Endothelial cell of umbilical vein (primary cell): Measurements from ENCODE around the gene NPLOC4. TPM values are rescaled to one million over a fixed set of nuclear protein-coding genes. Genes with fewer than 3 reads are reported as not detected.

ENCODE experiments used
- BruUV-seq: library from RNA; stranded (reverse); fragments of 400-500 nt; replicated peaks from 2 replicates; lab custom pipeline; 2021; lab: Mats Ljungman, UMichigan
- CTCF ChIA-PET: fragments of 300-600, 350-600 bp; sonication (Branson Sonifier 250); formaldehyde crosslinking; loops from one replicate; lab custom pipeline; 2021; ENCODE audit warnings: antibody characterized with exemption, inconsistent platforms; lab: Charles Lee
- POLR2A ChIA-PET: fragments of 300-600, 350-600 bp; sonication (Branson Sonifier 250); formaldehyde crosslinking; loops from one replicate; lab custom pipeline; 2021; ENCODE audit warnings: antibody characterized with exemption, inconsistent platforms; lab: Charles Lee
- DNase-seq: peaks from one replicate; pipeline ENCODE4 v3.0.0-alpha.2; 2011; ENCODE audit warnings: low read depth, low spot score
- FAIRE-seq: peaks from 2 replicates; lab custom pipeline; 2011; peaks lifted over from hg19 to GRCh38; lab: Jason Lieb, UNC
- H2AFZ ChIP-seq: 2 replicates; pipeline ENCODE4 v1.6.0; 2012; ENCODE audit warnings: low read depth, low read length, control low read depth, inconsistent platforms
- H3K27ac ChIP-seq: 2 replicates; pipeline ENCODE4 v1.5.1; 2011; ENCODE audit warnings: low read depth, mild to moderate bottlenecking, control low read depth, low read length, moderate library complexity; ENCODE audit not compliant: insufficient read depth
- H3K27me3 ChIP-seq, 2 experiments: 2 replicates each; pipeline versions ENCODE4 v1.6.0 to v1.6.1; 2011; ENCODE audit warnings: low read length in 2 of 2, mixed read lengths in 1 of 2; ENCODE audit not compliant: control insufficient read depth in 2 of 2, insufficient read depth in 2 of 2
- H3K36me3 ChIP-seq, 2 experiments: 2 replicates in 1 of 2; 3 replicates in 1 of 2; pipeline ENCODE4 v1.5.1; 2011; ENCODE audit warnings: low read length in 2 of 2, mild to moderate bottlenecking in 1 of 2, moderate library complexity in 1 of 2; ENCODE audit not compliant: control insufficient read depth in 2 of 2, insufficient read depth in 2 of 2; ENCODE audit errors: extremely low read depth in 1 of 2
- H3K4me1 ChIP-seq: 3 replicates; pipeline ENCODE4 v1.5.1; 2011; ENCODE audit warnings: mild to moderate bottlenecking, low read length; ENCODE audit not compliant: control insufficient read depth, insufficient read depth; ENCODE audit errors: extremely low read depth
- H3K4me2 ChIP-seq: 2 replicates; pipeline ENCODE4 v1.6.1; 2011; ENCODE audit warnings: low read length, control low read depth, mixed read lengths; ENCODE audit not compliant: insufficient read depth
- H3K4me3 ChIP-seq, 3 experiments: fragments of 200-600 bp in 1 of 3; sonication (generic), shearing (Covaris generic) in 1 of 3; replicated peaks in 1 of 3; 2 replicates each; pipeline ENCODE4 v1.5.1; 2011 to 2016; ENCODE audit warnings: control low read depth in 3 of 3, low read length in 3 of 3, mild to moderate bottlenecking in 2 of 3, inconsistent platforms in 1 of 3, low read depth in 1 of 3, moderate library complexity in 1 of 3; ENCODE audit not compliant: insufficient read depth in 1 of 3
- H3K79me2 ChIP-seq: 2 replicates; pipeline ENCODE4 v1.6.0; 2012; ENCODE audit warnings: low read length, inconsistent platforms; ENCODE audit not compliant: control insufficient read depth, insufficient read depth
- H3K9ac ChIP-seq: replicated peaks from 2 replicates; pipeline ENCODE3; 2011; ENCODE audit warnings: low read length, control low read depth; ENCODE audit not compliant: insufficient read depth; ENCODE audit errors: extremely low read depth
- H3K9me1 ChIP-seq: replicated peaks from 3 replicates; pipeline ENCODE4 v1.6.0; 2011; ENCODE audit warnings: mild to moderate bottlenecking, low read length; ENCODE audit not compliant: control insufficient read depth, insufficient read depth; ENCODE audit errors: extremely low read depth
- H3K9me3 ChIP-seq: replicated peaks from 2 replicates; pipeline ENCODE4 v1.5.1; 2012; ENCODE audit warnings: low read length, inconsistent platforms; ENCODE audit not compliant: control insufficient read depth, insufficient read depth
- H4K20me1 ChIP-seq: replicated peaks from 2 replicates; pipeline ENCODE3; 2011; ENCODE audit warnings: mild to moderate bottlenecking, low read length; ENCODE audit not compliant: control insufficient read depth, insufficient read depth; ENCODE audit errors: extremely low read depth
- EZH2 ChIP-seq: IDR thresholded peaks from 2 replicates; pipeline ENCODE4 v1.6.1; 2012; ENCODE audit warnings: borderline replicate concordance, low read depth, mild to moderate bottlenecking, moderate library complexity, low read length, inconsistent platforms; ENCODE audit not compliant: severe bottlenecking
- FOS ChIP-seq: IDR thresholded peaks from 2 replicates; pipeline ENCODE4 v1.6.1; 2011; ENCODE audit warnings: mild to moderate bottlenecking, low read length, moderate library complexity, borderline replicate concordance; ENCODE audit not compliant: insufficient read depth
- GATA2 ChIP-seq: IDR thresholded peaks from 2 replicates; pipeline ENCODE4 v1.7.0; 2011; ENCODE audit warnings: low read depth, mild to moderate bottlenecking, moderate library complexity, mixed read lengths, low read length; ENCODE audit not compliant: insufficient read length, insufficient read depth
- JUN ChIP-seq: IDR thresholded peaks from 2 replicates; pipeline ENCODE4 v1.6.1; 2011; ENCODE audit warnings: borderline replicate concordance, low read depth; ENCODE audit not compliant: insufficient read length, insufficient read depth
- MYC ChIP-seq: IDR thresholded peaks from one replicate; pipeline ENCODE4 v1.6.1; 2011; ENCODE audit warnings: mild to moderate bottlenecking, low read depth, low read length
- POLR2A ChIP-seq: IDR thresholded peaks from 2 replicates; pipeline ENCODE4 v1.6.1; 2012; ENCODE audit warnings: low read depth, mild to moderate bottlenecking, control low read depth, low read length
- POLR2AphosphoS5 ChIP-seq: IDR thresholded peaks from 2 replicates; pipeline ENCODE4 v1.6.1; 2012; ENCODE audit warnings: low read depth, mild to moderate bottlenecking, control low read depth, low read length, moderate library complexity; ENCODE audit not compliant: insufficient read depth
- dilution Hi-C: fragments of 300-500 bp; cut with MboI; formaldehyde crosslinking; loops from one replicate; pipeline ENCODE4 v1.15.0; 2019; ENCODE audit warnings: low sequenced_read_pairs; ENCODE audit not compliant: extremely low pct_ligation_motif_present
- intact Hi-C: fragments of 100-400 bp; cut with micrococcal nuclease; formaldehyde crosslinking; loops from one replicate; pipeline ENCODE4 v1.10.0; 2022
- polyA plus RNA-seq, 4 experiments: library from polyadenylated mRNA; depleted of rRNA in 3 of 4; stranded (reverse) in 3 of 4; unstranded in 1 of 4; fragments of >200 nt; gene quantifications; 2 replicates each; pipeline versions ENCODE4 v1.2.1 to v1.2.3, GENCODE V29; 2011 to 2012; ENCODE audit warnings: missing spikeins in 1 of 4
- total RNA-seq: library from RNA; stranded (reverse); gene quantifications from 2 replicates; pipeline ENCODE4 v1.2.3, GENCODE V29; 2021
- TF ChIP-seq, protein P1 (sequence below), 2 donors: IDR thresholded peaks; 1 replicate in 1 of 2; 2 replicates in 1 of 2; pipeline ENCODE4 v1.5.1; 2011; ENCODE audit warnings: low read length in 2 of 2, mild to moderate bottlenecking in 2 of 2, moderate library complexity in 2 of 2, control low read depth in 1 of 2, inconsistent platforms in 1 of 2, low read depth in 1 of 2; ENCODE audit not compliant: insufficient read depth in 1 of 2; ENCODE audit errors: extremely low read depth in 1 of 2
- TF ChIP-seq, protein P2 (sequence below): IDR thresholded peaks from 2 replicates; pipeline ENCODE4 v1.6.1; 2011; ENCODE audit not compliant: insufficient read depth, insufficient read length

Gene NPLOC4
- total and polyA plus RNA-seq, 2 donors (not counting 3 experiments of a cell fraction or from before 2014, with no cell fraction given) = 150 to 175 TPM

- Histone ChIP-seq H3K9ac (no peak overlapping the region), H3K4me2 (no peak overlapping the region), H3K27ac (no peak overlapping the region), H3K36me3 (peaks cover 25 to 26% of the 10 kb centered on the region in 2 experiments), H3K79me2 (peaks cover 38% of the 10 kb centered on the region), H3K27me3 (no peaks in the 10 kb centered on the region), H3K9me1 (no peaks in the 10 kb centered on the region), H3K4me1 (peaks cover 28% of the 10 kb centered on the region), H3K9me3 (no peaks in the 10 kb centered on the region), H3K4me3 (no peak overlapping the region), H2AFZ (no peak overlapping the region), H4K20me1 (no peaks in the 10 kb centered on the region)
- DNase-seq = no peak
- BruUV-seq = no TSS peak
- ChIA-PET CTCF (no interaction called here), POLR2A (no interaction called here)
- dilution Hi-C loops = no loop called here
- FAIRE-seq = no peak
- intact Hi-C loops = no loop called here
- TF ChIP-seq GATA2 (no peak), POLR2AphosphoS5 (no peak), EZH2 (no peak), JUN (no peak)
These were observed 62.3 kb downstream of the NPLOC4 start for GRCh38 chr17:81574643-81574956.

DNA sequence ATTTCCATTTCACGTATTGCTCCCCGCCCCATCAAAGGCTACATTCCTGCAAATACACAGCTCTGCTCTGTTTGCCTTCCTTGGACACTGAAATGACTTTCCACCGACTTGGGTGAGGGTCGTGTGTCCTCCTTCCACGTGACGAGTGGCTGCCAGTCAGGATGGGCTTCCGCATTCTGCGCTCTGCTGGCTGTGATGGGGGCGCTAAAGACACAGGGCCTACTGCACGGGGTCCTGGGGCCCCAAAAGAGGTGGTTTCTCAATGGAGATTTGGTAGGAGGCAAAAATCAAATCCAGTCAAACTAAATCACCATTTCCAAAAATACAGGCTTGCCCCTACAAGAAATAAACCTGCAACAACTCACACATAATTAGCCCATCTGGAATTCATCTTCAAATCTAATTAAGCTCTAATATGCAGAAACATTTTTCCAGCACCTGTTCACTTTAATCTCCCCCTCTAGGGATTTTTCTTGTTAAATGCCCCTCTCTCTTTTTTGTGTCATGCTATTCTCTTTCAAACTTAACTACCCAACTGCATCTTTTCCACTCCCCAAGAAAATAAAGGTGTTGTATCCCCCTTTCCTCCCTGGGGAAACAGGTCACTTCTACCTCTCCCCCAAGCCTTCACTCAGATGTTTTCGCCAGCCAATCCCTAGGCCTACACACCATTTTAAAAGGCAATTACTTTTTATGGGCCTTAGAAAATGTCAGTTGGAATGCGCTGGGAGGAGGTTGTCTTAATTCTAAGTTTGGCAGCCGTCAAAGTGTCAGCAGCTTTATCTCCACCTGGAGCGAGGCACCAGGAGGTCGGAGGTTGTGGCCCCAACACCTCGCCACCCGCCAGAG, 62.9 kb downstream of the NPLOC4 start:
- H3K4me3 ChIP-seq = no peak overlapping the region
- H3K9ac ChIP-seq = no peak overlapping the region
- BruUV-seq = no TSS peak
- H3K79me2 ChIP-seq = peaks cover 36% of the 10 kb centered on the region
- peaks cover 28 to 31% of the 10 kb centered on the region in 2 experiments for H3K36me3 ChIP-seq
- intact Hi-C loops = no loop called here
- FAIRE-seq = no peak
- ChIA-PET CTCF (no interaction called here), POLR2A (no interaction called here)
- no peak overlapping the region for H2AFZ ChIP-seq
- H3K9me3 ChIP-seq = no peaks in the 10 kb centered on the region
- H3K27ac ChIP-seq = no peak overlapping the region
- DNase-seq = no peak
- TF ChIP-seq GATA2 = no peak
- TF ChIP-seq MYC = no peak
- no peak for TF ChIP-seq JUN
- TF ChIP-seq POLR2AphosphoS5 = no peak
- TF ChIP-seq FOS = no peak
- TF ChIP-seq, protein P1, sequence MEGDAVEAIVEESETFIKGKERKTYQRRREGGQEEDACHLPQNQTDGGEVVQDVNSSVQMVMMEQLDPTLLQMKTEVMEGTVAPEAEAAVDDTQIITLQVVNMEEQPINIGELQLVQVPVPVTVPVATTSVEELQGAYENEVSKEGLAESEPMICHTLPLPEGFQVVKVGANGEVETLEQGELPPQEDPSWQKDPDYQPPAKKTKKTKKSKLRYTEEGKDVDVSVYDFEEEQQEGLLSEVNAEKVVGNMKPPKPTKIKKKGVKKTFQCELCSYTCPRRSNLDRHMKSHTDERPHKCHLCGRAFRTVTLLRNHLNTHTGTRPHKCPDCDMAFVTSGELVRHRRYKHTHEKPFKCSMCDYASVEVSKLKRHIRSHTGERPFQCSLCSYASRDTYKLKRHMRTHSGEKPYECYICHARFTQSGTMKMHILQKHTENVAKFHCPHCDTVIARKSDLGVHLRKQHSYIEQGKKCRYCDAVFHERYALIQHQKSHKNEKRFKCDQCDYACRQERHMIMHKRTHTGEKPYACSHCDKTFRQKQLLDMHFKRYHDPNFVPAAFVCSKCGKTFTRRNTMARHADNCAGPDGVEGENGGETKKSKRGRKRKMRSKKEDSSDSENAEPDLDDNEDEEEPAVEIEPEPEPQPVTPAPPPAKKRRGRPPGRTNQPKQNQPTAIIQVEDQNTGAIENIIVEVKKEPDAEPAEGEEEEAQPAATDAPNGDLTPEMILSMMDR (IDR thresholded peaks at IDR 0.05; ENCODE audit: extremely low read depth in 1 of 2, insufficient read depth in 1 of 2, low read depth in 1 of 2, low read length in 2 of 2) = no peak
- TF ChIP-seq EZH2 = no peak
- no peak for TF ChIP-seq POLR2A
- TF ChIP-seq, protein P2, sequence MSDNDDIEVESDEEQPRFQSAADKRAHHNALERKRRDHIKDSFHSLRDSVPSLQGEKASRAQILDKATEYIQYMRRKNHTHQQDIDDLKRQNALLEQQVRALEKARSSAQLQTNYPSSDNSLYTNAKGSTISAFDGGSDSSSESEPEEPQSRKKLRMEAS = no peak
- H3K9me1 ChIP-seq = no peaks in the 10 kb centered on the region
- H3K4me1 ChIP-seq = peaks cover 34% of the 10 kb centered on the region
- H4K20me1 ChIP-seq = no peaks in the 10 kb centered on the region
- H3K27me3 ChIP-seq = no peaks in the 10 kb centered on the region
- no peak overlapping the region for H3K4me2 ChIP-seq
- dilution Hi-C loops = no loop called here
